Measurements from ENCODE around the gene ATP8A1.

ATP8A1 gene

DNA sequence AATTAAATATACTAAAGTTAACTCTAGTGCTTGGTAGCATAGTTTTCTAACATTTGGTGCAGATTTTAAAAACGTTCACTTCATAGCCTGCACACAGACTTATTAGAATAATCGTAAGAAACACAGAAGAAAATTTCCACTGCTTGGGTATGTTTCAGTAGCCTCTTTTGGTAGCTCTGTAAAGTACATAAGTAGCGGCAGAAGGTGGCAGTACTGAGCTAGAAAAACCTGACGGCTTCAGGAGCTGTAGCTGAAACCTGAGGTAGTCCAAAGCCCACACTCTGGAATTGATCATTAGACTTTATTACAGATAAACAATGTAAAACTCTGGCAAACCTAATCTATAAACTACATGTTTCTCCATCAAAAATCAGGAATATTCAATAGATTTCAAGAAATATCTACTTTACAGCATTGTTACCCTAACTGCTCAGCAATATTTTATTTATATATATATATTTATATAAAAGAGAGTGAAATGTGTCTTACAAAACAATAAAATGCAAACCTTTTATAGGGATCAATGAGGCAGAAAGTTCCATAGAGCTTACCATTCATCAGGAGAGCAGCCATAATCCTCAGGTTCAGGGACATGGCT is 88.2 kb downstream of the ATP8A1 start:
- peak; percentile 47 for DNase-seq (ENCODE audit: low spot score)

DNA sequence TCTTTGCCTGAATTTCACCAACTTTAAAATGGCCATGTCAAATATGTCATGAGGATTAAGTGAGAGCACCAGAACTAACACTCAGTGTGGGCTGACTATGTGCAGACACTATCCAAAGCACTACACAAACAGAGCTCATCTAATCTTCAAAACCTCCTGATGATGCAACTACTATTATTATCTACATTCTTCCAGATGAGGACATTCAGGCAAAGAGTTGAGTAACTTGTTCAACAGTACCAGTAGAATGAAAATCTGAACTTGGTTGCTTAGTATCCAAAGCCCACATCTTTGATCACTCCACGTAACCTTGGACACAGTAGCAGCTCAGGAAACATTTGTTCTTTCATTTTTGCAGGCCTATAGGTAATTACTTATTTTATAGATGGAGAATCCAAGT is 90.1 kb downstream of the ATP8A1 start:
- DNase-seq (ENCODE audit: low spot score), result no peak

DNA sequence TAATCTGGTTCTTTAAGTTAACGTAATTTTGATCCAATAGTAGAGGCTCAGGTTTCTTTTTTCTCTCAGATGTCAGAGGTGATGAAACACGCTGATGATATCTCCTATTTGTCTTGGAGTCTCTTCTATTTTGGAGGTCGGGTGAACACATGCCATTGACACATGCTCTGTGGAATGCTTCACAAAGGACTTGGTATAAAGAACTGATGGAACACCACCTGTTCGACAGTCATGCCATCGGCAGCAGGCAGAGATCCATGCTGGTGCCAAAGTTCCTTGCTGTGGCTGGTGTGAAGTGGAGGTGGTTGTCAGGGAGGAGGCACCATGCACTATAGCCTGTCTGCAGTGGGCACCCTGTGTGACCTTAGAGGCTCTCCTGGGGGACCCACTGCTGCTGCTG is 94.9 kb downstream of the ATP8A1 start:
- no peak for DNase-seq (ENCODE audit: low spot score)

DNA sequence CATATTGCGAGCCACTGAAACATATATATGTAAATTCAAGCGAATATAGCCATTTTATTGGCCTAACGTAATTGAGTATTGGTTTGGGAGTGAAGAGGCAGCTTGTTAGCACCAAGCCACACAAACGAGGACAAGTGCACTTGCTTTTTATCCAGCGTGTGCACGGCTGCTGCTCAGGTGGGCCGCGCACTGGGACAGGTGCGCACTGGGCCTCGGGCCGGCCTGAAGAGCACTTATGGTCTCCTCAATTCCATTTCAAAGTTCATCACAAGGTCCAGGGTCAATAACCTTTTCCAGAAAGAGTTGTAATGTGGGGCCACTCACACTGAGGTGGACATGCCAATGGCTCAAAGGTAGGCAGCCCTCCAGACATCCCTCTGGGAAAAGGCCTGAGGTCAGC is 95.9 kb downstream of the ATP8A1 start:
- DNase-seq (ENCODE audit: low spot score), result no peak

DNA sequence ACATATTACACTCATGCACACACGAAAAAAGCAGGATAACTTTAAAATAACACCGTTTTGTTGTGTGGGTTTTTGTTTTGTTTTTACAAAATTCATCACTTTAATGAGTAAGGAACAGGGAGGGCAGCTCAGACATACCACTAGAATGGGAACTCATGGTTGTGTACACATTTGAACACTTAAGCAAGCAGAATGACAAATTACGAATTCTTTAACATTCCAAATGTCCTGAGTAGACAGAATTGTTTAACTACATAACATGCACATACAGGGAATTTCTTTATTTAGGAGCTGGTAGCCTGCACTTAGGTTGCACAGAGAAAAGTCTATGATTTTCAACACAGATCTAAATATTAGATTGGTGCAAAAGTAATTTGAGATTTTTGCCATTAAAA is 96.4 kb downstream of the ATP8A1 start:
- DNase-seq (ENCODE audit: low spot score), result no peak

DNA sequence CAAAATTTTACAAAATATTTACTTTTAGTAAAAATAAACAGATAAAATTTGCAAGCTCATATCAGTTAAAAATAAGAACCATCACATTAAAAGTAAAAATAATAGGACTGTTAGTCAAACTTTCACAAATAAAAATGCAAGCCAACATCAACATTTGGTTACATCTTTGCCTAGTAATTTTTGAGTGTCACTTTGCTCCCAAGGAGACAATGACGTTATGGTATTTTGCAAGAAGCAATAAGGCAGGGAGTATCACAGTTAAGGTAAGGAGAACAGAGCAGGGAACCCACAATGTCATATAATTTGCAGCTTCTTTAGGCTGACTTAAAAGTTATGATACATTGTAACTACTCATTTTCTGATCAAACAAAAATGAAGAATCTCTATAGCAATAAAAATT is 98.7 kb downstream of the ATP8A1 start:
- DNase-seq (ENCODE audit: low spot score), result no peak

DNA sequence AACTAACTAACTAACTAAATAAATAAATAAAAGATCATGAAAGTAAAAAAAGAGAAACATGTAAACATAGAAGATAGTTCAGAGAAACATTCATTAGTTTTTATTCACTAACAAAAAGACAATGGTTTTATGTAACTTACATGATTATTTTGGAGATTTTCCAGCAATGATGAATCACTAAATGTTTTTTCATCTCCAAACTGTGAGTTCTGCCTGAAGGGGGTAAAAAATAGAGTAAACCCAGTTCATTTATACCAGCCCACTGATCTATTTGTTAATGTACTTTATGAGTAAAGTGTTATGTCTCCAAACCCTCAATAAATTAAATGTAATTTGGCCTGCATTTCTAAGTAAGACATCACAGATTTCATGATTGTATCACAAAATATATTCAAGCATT is 101.1 kb downstream of the ATP8A1 start:
- DNase-seq (ENCODE audit: low spot score), result no peak

DNA sequence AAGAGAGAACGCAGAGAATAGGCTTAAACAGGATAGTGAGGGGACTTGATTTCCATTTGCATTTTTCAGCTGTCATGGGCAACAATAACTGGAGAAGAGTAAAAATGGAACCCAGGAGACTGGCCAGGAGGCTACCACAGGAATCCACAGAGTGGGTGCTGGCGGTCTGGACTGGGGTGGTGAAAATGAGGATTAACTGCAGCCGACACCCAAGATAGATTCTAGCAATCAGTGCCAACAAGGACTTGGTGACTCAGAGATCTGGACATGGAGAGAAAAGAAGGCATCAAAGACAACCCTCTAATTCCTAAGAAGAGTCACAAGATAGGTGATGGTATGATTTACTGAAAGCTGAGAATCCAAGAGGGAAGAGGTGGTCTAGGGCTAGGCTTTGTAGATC is 102.8 kb downstream of the ATP8A1 start:
- no peak for DNase-seq (ENCODE audit: low spot score)

DNA sequence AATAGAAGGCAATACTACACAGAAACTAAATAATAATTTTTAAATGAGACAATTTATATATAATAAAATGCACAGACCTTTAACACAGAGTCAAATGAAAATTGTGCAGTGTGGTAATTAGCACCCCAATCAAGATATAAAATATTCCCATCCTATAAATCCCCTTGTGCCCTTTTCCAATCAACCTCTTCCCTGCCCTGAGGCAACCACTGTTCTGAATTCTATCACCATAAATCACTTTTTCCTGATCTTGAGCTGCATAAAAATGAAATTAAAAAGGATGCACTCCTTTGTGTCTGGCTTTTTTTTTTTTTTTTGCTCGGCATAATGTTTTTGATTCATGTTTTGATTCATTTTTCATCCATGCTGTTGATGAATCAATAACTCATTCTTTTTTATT is 107.0 kb downstream of the ATP8A1 start:
- DNase-seq (ENCODE audit: low spot score), result no peak

DNA sequence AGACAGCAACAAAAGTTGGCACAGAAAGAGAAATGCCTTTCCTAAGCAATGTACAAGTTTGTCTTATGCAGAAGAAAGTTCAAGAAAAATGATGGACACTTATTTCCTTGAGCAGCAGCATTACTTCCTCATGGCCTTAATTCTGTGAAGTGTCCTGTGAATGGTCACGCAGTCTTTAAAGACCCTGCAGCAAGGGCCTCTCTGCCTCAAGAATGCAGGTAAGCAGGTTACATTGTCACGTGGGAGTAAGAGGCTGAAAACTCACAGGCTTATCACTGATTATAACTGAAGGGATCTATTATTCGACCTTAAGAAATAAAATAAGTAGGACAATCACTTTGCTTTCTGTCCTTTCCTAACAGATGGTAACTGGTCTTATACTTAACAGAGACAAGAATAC is 109.1 kb downstream of the ATP8A1 start:
- DNase-seq (ENCODE audit: low spot score), result no peak

DNA sequence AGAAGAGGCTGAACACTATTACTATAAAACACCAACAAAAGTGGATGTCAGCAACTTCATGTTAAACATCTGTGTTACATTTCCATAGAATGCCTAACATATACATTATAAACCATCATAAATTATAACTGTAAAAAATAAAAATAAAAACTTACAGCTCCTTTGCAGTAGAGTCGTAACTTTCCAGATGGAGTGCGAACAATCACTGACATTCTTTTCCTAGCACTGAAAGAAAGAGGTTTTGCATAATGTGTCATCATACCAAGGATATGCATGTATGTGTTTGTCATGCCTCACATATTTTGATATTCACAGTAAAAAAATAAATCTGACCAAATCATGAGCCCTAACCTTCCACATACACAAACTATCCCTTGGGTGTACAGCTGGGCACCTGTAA is 113.1 kb downstream of the ATP8A1 start:
- DNase-seq (ENCODE audit: low spot score), result no peak

DNA sequence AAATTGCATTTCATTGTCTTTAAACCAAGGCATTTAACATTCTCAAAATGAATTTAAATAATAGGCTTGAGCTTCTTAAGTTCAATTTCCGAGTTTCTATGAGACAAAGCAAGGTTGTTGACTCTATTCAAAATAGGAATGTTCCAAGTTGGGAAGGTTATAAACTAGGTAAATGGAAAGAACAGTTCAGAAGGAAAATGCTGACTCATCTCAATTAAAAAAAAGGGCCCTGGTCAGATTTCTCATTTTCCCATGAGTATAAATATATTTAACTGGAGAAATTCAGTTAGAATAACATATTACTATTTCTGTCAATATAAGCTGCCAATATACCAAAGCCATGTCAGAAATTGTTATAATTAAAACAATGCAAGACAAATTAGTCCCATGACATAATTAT is 113.8 kb downstream of the ATP8A1 start:
- no peak for DNase-seq (ENCODE audit: low spot score)

DNA sequence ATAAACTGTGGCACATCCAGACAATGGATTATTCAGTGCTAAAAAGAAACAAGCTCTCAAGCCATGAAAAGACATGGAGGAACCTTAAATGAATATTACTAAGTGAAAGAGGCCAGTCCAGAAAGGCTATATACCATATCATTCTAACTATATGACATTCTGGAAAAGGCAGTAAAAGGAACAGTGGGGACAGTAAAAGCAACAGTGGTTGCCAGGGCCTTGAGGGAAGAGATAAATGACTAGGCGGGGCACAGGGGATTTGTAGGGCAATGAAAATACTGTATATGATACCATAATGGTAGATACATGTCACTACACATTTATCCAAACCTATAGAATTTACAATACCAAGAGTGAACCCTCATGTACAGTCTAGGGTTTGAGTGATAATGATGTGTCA is 115.3 kb downstream of the ATP8A1 start:
- no peak for DNase-seq (ENCODE audit: low spot score)

DNA sequence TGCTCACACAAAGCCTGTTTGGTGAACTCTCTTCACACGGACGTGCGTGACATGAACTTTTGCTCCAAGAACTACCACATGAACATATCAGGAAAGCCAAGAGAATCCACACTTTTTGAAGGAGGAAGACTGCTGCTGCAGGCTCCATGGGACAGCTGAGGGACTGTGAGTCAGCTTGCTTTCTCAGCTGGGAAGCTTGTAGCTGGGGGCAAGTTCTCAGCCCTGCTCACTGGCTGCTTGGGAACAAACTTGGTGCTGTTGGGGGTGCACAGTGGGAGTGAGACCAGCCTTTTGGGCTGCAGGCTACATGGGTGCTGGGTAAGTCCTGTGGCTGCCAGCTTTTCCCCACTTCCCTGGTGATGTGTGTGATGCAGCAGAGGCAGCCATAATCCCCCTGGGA is 123.9 kb downstream of the ATP8A1 start:
- DNase-seq (ENCODE audit: low spot score), result no peak

DNA sequence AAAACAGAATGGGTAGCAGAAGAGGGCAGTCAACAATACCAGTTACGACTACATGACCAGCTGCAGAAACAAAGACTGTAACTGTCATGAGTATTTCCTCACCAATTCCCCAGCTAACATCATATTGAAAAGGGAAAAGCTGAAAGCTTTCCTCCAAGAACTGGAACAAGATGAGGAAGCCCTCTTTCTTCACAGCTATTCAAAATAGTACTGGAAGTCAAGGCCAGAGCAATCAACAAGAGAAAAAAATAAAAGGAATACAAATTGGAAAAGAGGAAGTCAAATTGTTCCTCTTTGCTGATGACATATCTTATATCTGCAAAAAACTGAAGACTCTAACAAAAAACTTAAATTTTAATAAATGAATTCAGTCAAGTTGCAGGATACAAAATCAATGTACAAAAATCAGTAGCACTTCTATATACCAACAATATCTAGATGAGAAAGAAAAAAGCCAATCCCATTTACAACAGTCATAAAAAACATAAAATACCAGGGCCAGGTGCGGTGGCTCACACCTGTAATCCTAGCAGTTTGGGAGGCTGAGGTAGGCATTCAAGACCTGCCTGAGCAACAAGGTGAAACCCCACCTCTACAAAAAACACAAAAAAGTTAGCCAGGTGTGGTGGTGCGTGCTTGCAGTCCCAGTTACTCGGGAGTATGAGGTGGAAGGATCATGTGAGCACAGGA is 125.4 kb downstream of the ATP8A1 start:
- DNase-seq (ENCODE audit: low spot score), result no peak

DNA sequence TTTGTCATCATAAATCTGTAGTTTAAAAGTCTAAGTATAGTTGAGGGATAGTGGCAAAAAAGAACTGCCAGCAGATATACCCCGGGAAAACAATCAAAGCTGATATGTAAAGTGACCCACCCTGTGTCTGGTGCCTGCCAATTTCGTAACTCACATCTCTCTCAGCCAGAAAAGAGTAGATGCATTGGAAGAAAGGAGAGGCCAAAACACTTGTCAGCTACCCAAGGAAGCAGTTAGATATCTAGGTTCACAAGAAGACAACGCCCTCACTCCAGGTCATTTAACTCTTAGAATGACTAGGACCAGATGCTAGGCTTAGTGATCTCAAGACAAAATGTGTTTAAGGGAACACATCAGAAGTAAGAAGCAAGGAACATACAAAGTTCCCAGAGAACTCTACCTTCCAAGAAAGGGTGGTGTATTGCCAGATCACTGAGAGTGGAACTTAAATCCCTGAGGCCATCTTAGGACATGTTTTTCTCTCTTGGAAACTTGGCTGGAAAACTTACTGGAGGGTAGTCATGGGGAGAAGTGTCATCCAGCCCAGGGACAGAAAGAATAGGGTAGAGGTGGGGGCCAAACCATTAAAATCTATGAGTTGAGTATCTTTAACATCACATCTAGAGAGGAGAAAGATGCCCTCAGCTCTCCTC is 133.7 kb downstream of the ATP8A1 start:
- DNase-seq (ENCODE audit: low spot score), result no peak

DNA sequence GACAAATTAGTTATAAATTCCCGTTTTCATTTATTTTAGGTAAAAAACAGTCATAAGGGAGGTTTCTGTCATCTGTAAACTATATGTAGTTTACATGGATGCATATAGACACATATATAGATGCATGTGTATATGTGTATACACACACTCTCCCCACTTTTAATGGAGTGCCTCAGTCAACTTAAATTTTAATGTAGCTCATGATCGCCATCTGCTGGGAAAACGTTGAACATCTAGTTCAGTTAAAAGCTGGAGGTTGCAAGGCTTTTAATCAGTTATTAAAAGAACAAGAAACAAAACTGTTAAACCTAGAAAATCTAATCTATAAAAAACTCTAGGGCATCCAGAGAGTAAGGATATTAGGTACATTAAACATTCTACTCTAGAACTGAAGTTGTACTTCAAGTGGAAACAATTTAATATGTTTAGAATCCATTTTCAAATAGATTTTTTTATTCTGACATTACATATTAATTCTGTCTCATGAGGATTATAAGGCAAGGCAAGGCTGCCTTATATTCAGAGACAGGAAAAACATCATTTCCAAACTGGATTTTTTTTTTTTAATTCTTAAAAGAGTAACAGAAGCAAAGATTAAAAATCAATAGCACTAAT is 137.0 kb downstream of the ATP8A1 start:
- DNase-seq (ENCODE audit: low spot score), result peak; percentile 50

DNA sequence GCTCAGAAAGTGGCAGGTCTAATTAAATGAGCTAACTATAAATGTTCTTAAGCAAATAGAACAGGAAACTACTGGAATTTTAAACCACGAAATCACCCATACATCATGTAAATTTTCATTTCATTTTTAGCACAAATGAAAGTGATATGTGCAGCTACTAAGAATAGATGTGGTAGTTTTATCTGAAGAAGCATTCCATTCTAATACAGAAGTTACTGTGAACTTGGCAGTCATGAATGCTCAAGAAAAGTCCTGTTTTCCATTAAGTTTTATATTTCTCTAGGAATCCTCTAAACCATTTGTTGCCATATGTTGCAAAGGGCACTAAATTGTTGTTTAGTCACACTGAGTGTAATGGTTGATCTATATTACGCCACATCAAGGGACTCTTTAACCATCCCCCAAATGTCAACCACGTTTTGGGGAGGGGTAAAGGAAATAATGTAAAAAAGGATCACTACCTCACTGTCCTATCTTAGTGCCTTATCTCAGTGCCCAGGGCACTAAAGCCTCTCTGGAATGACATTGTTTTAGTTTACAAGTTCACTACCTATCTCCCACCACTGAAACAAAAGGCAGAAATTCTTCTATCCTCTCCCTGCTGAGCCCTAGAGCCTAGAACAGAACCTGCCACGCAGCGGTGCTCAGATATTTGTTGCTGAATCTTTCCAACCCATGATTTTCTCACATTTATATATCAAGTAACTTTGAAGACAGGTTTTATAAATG is 141.6 kb downstream of the ATP8A1 start:
- no peak for DNase-seq (ENCODE audit: low spot score)

DNA sequence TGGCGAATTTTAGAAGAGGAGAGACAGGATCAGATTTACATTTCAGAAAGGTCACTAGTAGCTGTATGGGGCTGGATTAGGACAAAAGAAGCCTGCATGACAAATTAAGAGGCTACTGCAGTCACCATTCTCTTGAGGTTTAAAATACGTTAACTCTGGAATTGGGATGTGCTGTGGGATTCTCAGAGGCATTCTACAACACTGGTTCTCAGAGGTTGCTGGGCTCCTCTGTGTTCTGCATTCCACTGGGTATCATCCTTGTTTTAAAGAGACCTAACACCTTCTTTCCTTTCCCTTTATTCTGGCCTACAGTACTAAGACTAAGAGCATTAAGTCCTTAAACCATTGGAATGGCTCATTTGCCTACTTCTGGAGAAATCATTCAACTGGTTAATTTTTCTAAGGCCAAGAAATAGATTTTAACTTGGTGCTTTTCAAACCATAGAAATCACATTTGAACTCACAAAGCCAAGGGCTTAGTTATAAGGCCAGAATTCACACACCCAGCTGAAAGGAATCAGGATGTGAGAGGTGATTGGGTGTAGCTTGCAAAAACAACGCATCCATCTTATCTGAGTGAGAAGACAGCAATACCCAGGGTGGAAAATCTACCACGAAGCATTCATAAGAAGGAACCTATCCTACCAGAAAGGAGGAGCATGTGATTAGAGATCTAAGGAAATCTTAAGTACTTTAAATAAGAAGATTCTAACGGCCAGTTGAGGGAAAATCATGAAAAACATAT is 143.0 kb downstream of the ATP8A1 start:
- DNase-seq (ENCODE audit: low spot score), result no peak

DNA sequence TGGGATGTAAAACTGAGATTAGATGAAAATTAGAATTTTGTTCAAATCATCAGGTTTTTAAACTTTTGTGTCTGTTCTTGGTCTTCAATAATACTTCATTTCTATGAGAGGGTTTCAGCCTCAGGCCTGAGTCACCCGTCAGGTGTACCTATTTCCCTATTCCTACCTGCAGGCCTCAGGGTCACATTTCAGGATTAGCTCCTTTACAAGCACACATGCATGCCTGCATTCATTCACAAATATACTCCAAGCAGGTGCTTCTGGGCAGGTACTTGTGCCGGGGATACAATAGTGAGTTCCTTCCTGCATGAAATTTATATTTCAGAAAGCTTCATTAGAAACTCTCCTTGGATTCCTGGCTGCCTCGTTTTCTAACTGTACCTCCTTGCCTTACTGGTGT is 144.7 kb downstream of the ATP8A1 start:
- DNase-seq (ENCODE audit: low spot score), result no peak

DNA sequence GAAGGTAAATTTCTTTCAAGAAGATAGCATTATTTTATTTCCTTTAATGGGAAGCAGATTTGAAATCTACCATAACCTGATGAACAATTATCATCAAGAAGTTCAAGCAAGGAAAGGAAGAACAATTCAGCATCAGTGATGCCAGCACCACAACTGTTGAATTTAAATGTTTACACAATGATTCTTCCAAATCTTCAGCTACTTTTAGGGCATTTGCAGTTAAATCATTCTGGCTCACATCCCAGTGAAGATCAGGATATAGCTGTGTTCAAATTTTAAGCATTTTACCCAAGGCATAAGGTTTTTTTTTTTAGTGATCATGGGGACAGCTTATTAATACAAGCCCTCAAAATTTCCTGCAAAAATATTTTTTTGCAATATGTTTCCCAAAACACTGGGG is 146.7 kb downstream of the ATP8A1 start:
- no peak for DNase-seq (ENCODE audit: low spot score)
